GM21723 (cell line): ENCODE data around the gene LMNA.
"Not testable (repeated sequence)": the region's sequence is repeated elsewhere in the genome, so short reads cannot be mapped to it uniquely, and the experiment has no call there.

ENCODE experiments used
- ATAC-seq: cut with Tn5 transposase; IDR thresholded peaks from one replicate; pipeline ENCODE4 v1.9.1; 2021; ENCODE audit warnings: mild to moderate bottlenecking, moderate library complexity; ENCODE audit not compliant: unreplicated experiment

Gene LMNA

DNA sequence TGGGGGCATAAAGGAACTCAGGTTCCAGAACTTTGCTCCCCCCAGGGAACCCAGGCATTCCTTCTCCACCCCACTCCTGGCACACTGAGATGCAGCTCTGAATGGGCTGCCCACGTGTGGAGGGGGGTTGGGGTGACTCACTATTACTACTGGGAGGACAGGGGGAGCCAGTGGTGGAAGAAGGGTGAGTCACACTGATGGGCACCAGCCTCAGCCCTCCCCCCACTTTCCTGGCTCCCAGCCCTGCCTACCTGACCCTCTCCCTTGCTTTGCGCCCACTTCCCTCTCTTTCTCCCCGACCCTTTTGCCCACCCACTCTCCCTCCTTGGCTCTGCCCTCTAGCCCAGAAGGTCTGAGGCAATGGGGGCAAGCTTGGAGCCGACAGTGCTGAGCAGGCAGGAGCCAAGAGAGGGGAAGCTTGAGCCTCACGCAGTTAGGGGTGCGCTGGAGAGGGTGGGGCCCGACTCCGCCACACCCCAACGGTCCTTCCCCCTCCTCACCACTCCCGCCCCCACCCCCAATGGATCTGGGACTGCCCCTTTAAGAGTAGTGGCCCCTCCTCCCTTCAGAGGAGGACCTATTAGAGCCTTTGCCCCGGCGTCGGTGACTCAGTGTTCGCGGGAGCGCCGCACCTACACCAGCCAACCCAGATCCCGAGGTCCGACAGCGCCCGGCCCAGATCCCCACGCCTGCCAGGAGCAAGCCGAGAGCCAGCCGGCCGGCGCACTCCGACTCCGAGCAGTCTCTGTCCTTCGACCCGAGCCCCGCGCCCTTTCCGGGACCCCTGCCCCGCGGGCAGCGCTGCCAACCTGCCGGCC is at the start of gene LMNA:
LMNA (plus strand) TSS at position 611 of the 818 bp plus-strand sequence. CDS start 208 bp downstream, outside the sequence.
- peak; percentile 72 for ATAC-seq

DNA sequence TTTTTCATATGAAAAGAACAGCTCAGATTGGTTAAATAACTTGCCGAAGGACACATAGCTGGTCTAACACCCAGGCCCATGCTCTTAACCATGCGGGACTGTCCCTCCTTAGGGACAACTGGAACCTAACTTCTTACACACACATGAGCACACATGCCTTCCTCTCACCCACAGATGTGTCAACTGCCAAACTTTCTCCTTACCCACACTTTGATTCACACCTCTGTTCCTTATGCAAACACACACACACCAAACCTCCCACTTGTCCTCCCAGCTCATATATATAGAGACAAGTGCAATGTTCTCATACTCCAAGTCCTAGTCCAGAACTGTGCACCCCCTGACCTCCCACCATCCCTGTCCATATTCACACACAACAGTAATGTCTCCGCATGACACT is 49.3 kb upstream of the LMNA start:
- no peak for ATAC-seq

DNA sequence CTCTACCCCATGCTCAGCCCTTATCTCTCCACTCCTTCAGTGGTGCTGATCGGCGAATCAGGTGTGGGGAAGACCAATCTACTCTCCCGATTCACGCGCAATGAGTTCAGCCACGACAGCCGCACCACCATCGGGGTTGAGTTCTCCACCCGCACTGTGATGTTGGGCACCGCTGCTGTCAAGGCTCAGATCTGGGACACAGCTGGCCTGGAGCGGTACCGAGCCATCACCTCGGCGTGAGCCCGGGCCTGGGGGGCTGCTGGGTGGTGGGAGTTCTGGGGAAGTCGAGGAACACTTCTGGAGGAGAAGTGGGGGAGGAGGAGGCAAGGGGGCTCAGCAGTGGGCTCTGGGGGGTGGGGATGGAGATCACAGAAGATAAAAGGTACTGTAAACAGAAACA is 48.6 kb upstream of the LMNA start:
- no peak for ATAC-seq

DNA sequence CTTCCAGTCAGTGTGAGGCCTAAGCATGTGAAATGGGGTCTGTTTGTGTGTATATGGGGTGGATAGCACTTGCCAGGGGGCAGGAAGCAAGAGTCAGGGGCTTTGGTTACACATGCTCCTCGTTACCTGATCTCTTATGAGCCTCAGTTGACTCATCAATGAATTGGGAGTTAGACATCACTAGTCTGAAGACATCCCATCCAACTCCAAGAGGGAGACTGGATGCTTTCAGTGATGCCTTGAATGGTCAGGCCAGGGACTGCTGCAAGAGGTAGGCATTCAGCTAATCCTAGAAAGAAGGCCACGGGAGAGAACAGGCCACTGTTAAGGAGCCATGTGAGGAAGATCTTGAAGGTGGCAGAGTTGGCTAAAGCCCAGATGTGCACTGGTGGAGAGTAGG is 47.2 kb upstream of the LMNA start:
- no peak for ATAC-seq

DNA sequence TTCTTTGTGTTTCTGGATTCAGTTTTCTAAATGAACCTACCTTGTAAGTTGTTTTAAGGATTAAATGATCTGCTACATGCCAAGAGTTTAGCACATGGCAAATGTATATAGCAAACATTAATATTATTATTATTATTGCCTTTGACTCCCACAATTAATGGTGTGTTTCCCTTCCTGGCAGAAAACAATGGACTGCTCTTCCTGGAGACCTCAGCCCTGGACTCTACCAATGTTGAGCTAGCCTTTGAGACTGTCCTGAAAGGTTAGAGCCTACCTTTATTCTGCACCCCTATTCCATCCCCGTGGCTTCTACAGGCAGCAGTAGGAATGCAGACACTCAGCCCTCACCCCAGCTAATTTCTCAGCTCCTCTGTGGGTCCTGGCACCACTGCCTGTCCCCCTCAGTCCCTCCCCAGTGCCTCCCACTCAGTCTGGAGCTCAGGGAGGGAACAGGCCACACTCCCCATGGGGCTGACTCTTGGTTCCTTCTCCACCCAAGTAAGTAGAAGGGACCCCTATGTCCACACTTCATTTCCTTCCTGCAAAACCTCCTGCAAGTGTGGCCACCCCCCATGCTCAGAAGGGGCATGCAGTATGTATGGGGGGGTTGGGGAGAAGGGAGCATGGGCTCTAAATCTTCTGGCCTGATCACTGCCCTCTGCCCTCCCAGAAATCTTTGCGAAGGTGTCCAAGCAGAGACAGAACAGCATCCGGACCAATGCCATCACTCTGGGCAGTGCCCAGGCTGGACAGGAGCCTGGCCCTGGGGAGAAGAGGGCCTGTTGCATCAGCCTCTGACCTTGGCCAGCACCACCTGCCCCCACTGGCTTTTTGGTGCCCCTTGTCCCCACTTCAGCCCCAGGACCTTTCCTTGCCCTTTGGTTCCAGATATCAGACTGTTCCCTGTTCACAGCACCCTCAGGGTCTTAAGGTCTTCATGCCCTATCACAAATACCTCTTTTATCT is 44.7 kb upstream of the LMNA start:
- no peak for ATAC-seq

DNA sequence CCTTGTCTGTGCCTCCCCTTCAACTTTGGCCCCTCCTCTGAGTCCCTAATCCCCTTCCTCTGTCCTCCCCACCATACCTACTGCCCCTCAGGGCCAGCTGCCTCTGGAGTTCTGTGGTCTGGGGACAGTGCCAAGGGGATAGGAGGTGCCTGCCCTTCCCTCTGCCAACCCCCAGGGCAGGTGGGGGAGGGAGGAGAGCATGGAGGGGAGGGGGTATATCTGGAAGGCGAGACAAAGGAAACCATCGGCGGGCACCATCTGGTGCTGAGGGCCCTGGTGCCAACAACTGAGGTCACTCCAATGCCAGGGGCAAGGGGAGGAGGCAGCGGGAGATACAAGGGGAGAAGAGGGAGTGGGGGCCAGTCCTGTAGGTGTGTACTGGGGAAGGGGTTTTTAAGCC is 44.0 kb upstream of the LMNA start:
- ATAC-seq, result no peak

DNA sequence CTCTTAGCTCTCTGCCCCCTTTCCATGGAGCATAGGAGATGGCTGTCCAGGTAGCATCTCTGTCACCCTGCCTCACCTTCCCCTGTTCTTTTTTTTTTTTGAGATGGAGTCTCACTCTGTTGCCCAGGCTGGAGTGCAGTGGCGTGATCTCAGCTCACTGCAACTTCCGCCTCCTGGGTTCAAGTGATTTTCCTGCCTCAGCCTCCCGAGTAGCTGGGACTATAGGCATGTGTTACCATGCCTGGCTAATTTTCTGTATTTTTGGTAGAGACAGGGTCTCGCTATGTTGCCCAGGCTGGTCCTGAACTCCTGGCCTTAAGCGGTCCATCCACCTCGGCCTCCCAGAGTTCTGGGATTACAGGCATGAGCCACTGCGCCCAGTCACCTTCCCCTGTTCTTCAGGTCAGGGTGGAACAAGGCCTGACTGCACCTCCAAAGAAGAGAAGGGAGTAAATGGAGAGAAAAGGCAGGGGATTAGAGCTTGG is 43.1 kb upstream of the LMNA start:
- ATAC-seq, result not testable (repeated sequence)

DNA sequence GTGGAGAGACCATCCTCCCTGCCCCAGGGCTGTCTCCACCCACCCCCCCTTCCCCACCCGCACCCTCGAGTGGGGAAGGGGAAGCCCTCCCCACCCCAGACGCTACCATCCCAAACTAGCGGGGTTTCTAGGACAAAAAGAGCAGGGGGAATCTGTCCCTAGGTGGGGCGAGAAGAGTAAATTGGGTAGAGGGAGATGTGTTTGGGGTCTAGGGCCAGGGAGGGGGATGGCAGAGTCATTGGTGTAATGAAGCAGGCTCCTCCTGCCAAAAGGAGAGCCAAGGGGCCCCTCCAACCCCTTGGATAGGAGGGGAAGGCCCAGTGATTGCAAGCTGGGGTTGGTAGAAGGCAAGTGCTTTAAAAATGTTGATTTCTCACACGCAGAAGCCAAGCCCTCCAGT is 42.3 kb upstream of the LMNA start:
- ATAC-seq, result no peak

DNA sequence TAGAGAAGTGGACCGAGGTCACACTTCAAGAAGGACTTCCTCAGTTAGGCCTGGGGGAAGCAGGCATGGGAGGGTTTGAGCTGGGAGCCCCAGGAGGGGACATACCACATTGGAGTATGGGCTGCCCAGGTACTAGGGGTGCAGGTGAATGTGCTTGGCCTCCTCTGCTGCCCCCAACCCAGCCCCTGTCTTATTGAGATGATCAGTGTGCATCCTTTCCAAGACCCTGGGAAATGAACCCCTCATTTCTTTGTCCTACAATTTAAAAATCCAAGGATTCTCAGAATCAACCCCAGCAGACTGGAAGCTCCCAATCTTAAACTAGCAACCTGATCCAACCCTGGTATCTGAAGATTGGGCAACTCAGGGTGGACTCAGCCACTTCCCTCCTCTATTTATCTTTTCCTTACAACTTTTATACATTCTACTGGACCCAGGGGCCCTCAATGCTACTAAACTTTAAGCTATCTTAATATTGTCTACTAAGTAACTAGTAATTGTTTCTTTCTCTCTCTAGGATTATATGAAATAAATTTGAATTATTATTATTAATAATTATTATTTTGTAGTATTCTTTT is 41.3 kb upstream of the LMNA start:
- ATAC-seq, result no peak

DNA sequence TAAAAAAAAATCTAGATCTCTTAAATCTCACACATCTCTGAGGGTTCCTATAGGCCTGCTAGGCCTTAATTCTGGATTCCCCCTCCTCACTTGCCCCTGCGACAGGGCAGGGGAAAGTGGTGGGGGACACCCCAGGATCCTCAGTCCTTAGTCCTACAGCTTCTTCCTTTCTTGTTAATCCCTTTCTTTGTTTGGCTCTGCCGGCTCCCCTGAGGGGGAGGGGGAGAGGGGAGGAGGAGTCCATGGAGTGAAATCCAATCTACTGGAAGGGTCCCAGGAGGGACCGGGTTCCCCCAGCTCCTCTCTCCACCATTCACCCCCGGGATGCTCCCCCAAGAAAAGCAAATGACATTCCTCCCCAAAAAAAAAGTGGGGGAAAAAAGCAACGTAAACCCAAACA is 40.8 kb upstream of the LMNA start:
- ATAC-seq, result no peak

DNA sequence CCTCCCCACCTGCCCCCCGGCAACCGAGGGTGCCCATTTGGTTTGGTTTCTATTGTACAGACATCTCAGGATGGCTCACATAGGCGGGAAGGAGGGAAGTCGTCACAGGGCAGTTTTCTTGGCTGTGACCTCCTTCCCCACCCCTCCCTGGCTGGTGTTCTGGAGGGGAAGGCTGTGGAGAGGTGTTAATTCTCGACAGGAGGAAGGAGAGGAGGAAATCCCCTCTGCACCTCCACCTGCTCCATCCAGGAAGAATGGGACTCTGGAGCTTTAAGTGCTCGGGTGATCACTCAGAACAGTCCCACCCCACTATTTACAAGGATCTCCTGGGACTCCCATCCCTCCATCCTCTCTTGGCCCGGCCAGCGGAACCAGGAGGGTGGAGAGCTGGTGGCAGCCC is 39.9 kb upstream of the LMNA start:
- no peak for ATAC-seq

DNA sequence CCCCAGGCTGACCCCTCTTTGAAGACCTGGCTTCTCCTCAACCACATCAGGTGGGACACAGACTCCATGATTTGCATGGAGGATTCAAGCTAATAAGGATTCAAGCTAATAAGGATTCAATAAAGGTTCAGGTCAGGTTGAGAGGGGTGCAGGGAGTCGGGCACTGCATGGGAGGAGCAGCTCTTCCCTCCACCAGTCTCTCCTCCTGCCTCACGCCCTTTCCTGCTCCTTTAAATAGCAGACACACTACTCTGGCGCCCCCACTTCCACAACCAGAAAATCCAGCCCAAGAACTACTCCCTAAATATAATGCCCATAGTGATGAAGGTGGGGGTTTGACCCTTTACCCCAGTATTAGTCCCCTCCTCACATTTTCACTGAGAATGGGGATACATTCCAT is 39.3 kb upstream of the LMNA start:
- no peak for ATAC-seq

DNA sequence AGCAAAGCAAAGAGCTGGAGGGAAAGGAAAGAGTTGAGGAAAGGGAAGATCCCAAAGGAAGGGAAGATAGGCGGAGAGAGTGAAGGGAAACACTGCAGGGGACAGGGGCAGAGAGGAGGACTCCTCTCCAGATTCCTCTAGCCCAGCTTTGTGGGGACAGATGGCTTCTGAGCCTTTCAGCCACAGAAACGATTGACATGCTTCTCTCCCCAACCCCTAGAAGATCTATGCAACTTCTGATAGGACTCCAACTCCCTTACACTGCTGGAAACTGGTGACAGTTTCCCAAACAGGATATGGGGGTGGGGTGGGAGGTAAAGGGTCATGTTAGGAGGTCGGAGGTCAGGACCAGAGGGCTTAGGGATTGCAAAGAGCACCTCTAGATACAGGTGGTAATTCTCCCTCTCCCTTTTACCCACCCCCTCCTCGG is 38.7 kb upstream of the LMNA start:
- no peak for ATAC-seq

DNA sequence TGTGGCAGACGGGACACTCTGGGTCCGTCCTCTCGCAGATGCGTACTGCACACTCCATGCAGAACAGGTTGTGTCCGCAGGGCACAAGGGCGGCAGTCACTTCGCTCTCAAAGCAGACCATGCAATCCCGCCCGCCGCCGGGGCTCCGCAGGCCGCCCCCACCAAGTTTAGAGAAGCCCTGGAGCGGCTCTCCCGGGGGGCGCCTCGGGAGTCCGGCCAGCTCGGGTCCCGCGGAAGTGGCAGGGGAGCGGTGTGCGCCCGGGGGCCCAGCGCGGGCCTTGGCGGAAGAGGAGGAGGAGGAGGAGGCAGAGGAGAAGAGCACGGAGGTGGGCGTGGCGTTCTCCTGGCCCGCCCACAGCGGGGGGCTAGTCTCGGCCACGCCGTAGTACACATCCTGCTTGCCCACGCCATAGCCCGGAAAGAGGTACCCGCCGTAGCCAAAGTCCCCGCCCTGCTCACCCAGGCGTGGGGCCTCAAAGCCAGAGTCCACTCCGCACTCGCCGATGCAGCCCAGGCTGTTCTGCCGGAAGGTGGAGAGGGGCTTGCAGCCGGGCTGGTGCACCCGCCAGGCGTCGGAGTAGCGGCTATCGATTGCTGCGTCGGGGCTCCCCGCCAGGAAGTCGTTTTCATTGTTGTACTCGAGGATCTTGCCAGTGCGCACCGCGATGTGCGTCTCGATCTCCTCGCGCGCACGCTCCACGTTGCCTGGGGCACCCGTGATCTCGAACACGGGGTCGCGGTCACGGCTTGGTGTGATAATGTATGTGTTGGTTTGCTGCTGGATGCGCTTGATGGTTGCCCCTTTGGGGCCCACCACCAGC is 37.7 kb upstream of the LMNA start:
- ATAC-seq, result peak; percentile 73

DNA sequence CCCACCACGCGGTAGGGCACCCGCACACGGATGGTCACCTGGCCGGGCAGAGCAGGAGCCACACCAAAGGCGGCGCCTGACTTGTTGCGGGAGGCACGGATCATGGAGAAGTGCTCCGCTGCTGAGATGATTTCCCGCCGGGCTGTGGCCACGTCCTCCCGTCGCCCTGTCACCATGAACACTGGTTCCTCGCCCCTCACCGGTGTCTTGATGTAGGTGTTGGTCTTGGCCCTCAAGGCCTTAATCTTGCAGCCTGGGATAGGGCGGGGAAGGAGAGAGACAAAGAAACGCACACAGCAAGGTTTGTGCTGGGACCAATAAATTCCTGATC is 37.1 kb upstream of the LMNA start:
- no peak for ATAC-seq

DNA sequence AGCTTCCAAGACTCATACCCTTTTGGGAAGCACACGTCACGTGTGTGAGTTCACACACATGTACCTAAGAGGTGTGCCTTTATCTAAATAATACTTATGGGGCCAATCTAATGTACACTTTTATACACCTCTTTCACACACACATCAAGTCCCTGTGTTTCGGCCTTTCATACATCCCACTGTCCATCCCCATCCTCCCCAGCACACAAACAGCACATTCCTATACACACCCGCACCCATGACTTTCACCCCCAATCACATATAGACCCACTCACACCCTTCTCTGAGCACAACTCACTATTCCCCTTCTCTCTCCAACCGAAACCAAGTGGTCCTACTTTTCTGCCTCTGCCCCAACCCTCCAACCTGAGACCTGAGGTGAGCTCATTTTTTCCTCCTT is 35.8 kb upstream of the LMNA start:
- no peak for ATAC-seq

DNA sequence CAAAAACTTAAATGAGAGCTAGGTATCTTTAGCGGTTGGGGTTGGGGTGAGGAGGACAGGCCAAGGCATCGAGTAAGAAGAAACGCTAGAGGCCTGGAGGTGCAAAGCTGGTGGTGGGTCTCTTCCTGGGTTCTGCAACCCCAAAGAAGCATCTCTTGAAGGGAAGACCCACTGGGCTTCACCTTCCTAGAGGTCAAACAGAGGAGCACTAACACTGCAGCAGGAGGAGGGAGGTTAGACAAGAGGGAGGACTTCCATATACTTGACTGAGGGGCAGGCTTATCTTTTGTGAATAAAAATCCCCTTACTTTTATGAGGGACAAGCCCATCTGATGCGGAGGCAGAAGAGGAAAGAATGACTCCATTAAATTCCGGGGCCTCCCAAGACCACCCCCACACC is 34.7 kb upstream of the LMNA start:
- ATAC-seq, result no peak

DNA sequence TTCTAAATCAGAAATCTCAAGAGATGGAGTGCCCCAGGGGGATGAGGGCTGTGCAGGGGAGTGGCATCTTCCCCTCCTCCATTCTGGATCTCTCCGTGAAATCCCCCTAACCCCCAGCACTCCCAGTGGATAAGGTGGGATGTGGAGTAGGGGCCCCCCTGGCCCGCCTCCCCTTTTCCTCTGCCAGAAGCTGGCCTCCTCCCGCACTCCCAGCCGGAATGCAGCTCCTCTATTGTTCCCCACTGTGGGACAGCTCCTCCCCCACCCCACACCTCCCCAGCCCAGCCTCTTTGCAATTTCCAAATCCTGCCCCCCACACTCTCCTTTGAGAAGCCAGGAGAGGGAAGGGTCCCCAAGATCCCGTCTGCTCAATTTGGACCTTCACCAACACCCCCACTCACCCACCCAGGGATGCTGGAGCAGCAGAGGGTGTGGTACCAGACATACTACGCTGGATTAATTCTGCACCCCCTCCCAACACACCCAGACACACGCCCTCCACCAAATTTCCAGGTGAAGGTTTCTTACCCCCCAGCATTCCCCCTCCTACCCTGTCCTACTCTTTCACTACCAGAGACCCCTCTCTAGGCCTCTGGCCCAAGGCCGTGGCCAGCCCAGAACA is 34.2 kb upstream of the LMNA start:
- no peak for ATAC-seq

DNA sequence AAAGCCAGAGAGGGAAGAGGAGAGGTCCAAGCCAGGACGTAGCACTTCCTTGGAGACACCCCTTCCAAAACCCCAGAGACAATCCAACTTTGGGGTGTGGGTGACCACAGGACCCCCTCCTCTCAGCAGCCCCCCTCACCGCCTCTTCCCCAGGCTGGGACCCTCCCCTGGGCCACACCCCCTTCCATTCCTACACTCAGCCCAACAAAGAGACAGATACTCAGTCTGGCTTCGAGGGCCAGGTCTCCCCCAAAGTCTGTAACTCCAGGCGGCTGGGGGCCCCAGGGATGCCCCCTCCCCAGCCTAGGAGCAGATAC is 33.7 kb upstream of the LMNA start:
- ATAC-seq, result no peak

DNA sequence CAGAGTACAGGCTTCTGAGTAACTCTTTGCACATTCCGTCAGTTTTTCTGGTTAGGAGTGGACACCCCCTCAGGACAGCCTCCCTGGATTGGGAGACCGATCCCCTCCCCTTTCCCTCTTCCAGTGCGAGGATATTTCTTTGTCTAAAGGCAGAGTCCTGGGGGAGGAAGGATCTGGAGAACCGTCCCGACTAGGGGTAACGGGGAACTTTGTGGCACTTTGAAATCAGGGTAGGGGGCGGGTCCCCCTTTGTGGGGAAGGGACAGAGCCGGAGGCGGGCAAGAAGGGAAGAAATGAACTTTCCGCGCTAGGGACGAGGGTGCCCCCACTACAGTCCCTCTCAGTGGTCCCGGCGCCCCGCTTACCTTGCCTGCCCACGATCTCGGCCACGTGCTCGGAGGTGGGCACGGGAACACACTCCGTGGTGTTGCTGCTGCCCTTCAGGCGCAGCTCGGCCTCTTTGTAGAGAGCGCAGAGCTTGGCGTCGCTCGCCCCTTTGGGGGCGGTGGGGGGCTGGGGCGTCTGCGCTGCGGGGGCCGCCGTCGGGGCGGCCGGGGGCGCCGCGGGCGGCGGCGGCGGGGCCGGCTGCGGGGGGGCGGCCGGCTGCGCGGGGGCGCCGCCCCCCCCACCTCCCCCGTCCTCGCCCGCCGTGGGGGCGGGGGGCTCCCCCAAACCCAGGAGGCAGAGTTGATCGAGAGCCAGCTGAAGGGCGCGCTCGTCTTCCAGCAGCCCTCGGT is 33.2 kb upstream of the LMNA start:
- no peak for ATAC-seq
